ENCODE measurements around the gene FCF1.

DNA sequence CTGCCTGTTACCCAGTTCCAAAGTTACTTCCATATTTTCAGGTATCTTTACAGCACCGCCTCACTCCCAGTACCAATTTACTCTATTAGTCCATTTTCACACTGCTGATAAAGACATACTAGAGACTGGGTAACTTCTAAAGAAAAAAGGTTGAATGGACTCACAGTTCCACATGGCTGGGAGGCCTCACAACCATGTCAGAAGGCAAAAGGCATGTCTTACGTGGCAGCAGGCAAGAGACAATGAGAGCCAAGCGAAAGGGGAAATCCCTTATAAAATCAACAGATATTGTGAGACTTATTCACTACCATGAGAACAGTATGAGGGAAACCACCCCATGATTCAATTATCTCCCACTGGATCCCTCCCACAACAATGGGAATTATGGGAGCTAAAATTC lies 9.9 kb upstream of the FCF1 start:
- TF ChIP-seq, protein P1, sequence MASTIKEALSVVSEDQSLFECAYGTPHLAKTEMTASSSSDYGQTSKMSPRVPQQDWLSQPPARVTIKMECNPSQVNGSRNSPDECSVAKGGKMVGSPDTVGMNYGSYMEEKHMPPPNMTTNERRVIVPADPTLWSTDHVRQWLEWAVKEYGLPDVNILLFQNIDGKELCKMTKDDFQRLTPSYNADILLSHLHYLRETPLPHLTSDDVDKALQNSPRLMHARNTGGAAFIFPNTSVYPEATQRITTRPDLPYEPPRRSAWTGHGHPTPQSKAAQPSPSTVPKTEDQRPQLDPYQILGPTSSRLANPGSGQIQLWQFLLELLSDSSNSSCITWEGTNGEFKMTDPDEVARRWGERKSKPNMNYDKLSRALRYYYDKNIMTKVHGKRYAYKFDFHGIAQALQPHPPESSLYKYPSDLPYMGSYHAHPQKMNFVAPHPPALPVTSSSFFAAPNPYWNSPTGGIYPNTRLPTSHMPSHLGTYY (CRISPR knock-in tag; IDR thresholded peaks at IDR 0.05): no peak
- no peak for TF ChIP-seq ZNF232 (CRISPR knock-in tag; IDR thresholded peaks at IDR 0.05)
- TF ChIP-seq, protein P2, sequence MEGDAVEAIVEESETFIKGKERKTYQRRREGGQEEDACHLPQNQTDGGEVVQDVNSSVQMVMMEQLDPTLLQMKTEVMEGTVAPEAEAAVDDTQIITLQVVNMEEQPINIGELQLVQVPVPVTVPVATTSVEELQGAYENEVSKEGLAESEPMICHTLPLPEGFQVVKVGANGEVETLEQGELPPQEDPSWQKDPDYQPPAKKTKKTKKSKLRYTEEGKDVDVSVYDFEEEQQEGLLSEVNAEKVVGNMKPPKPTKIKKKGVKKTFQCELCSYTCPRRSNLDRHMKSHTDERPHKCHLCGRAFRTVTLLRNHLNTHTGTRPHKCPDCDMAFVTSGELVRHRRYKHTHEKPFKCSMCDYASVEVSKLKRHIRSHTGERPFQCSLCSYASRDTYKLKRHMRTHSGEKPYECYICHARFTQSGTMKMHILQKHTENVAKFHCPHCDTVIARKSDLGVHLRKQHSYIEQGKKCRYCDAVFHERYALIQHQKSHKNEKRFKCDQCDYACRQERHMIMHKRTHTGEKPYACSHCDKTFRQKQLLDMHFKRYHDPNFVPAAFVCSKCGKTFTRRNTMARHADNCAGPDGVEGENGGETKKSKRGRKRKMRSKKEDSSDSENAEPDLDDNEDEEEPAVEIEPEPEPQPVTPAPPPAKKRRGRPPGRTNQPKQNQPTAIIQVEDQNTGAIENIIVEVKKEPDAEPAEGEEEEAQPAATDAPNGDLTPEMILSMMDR (IDR thresholded peaks at IDR 0.05): no peak
- TF ChIP-seq MXD4 (CRISPR knock-in tag; IDR thresholded peaks at IDR 0.05; ENCODE audit: borderline replicate concordance): no peak
- no peak for TF ChIP-seq GTF2I (CRISPR knock-in tag; conservative IDR thresholded peaks at IDR 0.05)
